Neuronal stem cell (in vitro differentiated cells): ENCODE data around the gene SND1.

ENCODE experiments used
- DNase-seq: peaks from one replicate; pipeline ENCODE4 v3.0.0-alpha.2; 2013; ENCODE audit warnings: low spot score
- H2AFZ ChIP-seq: one replicate; pipeline ENCODE4 v1.6.1; 2013; ENCODE audit warnings: mild to moderate bottlenecking, low read length, inconsistent platforms
- H2AK5ac ChIP-seq: 2 replicates; pipeline ENCODE4 v1.6.1; 2013; ENCODE audit warnings: low read depth, mild to moderate bottlenecking, inconsistent platforms, low read length, moderate library complexity, mixed read lengths
- H2BK120ac ChIP-seq: 2 replicates; pipeline ENCODE4 v1.6.1; 2013; ENCODE audit warnings: low read depth, mild to moderate bottlenecking, inconsistent platforms, low read length, moderate library complexity, mixed read lengths
- H2BK12ac ChIP-seq: one replicate; pipeline ENCODE4 v1.6.1; 2013; ENCODE audit warnings: low read length, inconsistent platforms
- H2BK15ac ChIP-seq: 2 replicates; pipeline ENCODE4 v1.6.1; 2013; ENCODE audit warnings: mild to moderate bottlenecking, low read length, inconsistent platforms, mixed read lengths
- H2BK5ac ChIP-seq: one replicate; pipeline ENCODE4 v1.6.1; 2013; ENCODE audit warnings: inconsistent platforms, mild to moderate bottlenecking, low read length, moderate library complexity
- H3K14ac ChIP-seq: one replicate; pipeline ENCODE4 v1.6.1; 2013; ENCODE audit warnings: low read length, inconsistent platforms
- H3K18ac ChIP-seq: 2 replicates; pipeline ENCODE4 v1.6.1; 2013; ENCODE audit warnings: low read length, inconsistent platforms
- H3K23ac ChIP-seq: 2 replicates; pipeline ENCODE4 v1.6.1; 2013; ENCODE audit warnings: low read depth, mild to moderate bottlenecking, mixed read lengths, low read length, inconsistent platforms; ENCODE audit not compliant: poor library complexity
- H3K27ac ChIP-seq: replicated peaks from 3 replicates; pipeline ENCODE4 v1.5.1; 2013; ENCODE audit warnings: low read length, inconsistent platforms
- H3K27me3 ChIP-seq, 3 experiments: 2 replicates each; pipeline ENCODE4 v1.6.1; 2013; ENCODE audit warnings: low read length in 3 of 3, mild to moderate bottlenecking in 2 of 3, inconsistent platforms in 1 of 3, low read depth in 1 of 3, mixed read lengths in 1 of 3, moderate library complexity in 1 of 3; ENCODE audit not compliant: control insufficient read depth in 3 of 3, insufficient read depth in 3 of 3
- H3K36me3 ChIP-seq, 2 donors: replicated peaks in 1 of 2; 2 replicates each; pipeline ENCODE4 v1.6.1; 2013; ENCODE audit warnings: low read length in 2 of 2; ENCODE audit not compliant: control insufficient read depth in 2 of 2, insufficient read depth in 2 of 2
- H3K4ac ChIP-seq: 2 replicates; pipeline ENCODE4 v1.6.1; 2013; ENCODE audit warnings: inconsistent platforms, mild to moderate bottlenecking, low read length, moderate library complexity
- H3K4me1 ChIP-seq, 2 donors: 1 replicate in 1 of 2; 2 replicates in 1 of 2; pipeline ENCODE4 v1.6.1; 2013; ENCODE audit warnings: low read length in 2 of 2, low read depth in 1 of 2; ENCODE audit not compliant: control insufficient read depth in 2 of 2, insufficient read depth in 1 of 2
- H3K4me2 ChIP-seq: one replicate; pipeline ENCODE4 v1.6.1; 2013; ENCODE audit warnings: mild to moderate bottlenecking, low read length, inconsistent platforms; ENCODE audit not compliant: insufficient read depth, poor library complexity, severe bottlenecking
- H3K4me3 ChIP-seq, 2 donors: 2 replicates each; pipeline ENCODE4 v1.5.1; 2013; ENCODE audit warnings: low read length in 2 of 2, mild to moderate bottlenecking in 2 of 2, inconsistent platforms in 1 of 2, moderate library complexity in 1 of 2
- H3K79me1 ChIP-seq: one replicate; pipeline ENCODE4 v1.6.1; 2013; ENCODE audit warnings: low read depth, mild to moderate bottlenecking, inconsistent platforms, low read length, moderate library complexity
- H3K9ac ChIP-seq: one replicate; pipeline ENCODE4 v1.6.1; 2013; ENCODE audit warnings: mild to moderate bottlenecking, low read depth, low read length, inconsistent platforms; ENCODE audit not compliant: poor library complexity
- H3K9me3 ChIP-seq, 2 donors: replicated peaks in 1 of 2; 2 replicates each; pipeline versions ENCODE3 to v1.6.1; 2013; ENCODE audit warnings: low read length in 2 of 2, mild to moderate bottlenecking in 2 of 2, inconsistent platforms in 1 of 2, low read depth in 1 of 2, mixed read lengths in 1 of 2, moderate library complexity in 1 of 2; ENCODE audit not compliant: control insufficient read depth in 2 of 2, insufficient read depth in 1 of 2
- H4K8ac ChIP-seq: one replicate; pipeline ENCODE4 v1.6.1; 2013; ENCODE audit warnings: low read depth, mild to moderate bottlenecking, inconsistent platforms, low read length, moderate library complexity
- H4K91ac ChIP-seq: one replicate; pipeline ENCODE4 v1.6.1; 2013; ENCODE audit warnings: low read length, low read depth, mild to moderate bottlenecking, inconsistent platforms; ENCODE audit not compliant: poor library complexity
- WGBS, 2 donors: extraction: QIAGEN DNeasy Blood & Tissue Kit; methylation state at CpG; one replicate each; pipeline ENCODE4 v1.1.7; 2013; ENCODE audit warnings: missing lambda C conversion rate in 2 of 2, mixed read lengths in 1 of 2; ENCODE audit not compliant: insufficient read length in 2 of 2, insufficient replicate concordance in 1 of 2; ENCODE audit errors: extremely low coverage in 2 of 2; 5-methylcytosine and 5-hydroxymethylcytosine counted together

The SND1 gene

DNA sequence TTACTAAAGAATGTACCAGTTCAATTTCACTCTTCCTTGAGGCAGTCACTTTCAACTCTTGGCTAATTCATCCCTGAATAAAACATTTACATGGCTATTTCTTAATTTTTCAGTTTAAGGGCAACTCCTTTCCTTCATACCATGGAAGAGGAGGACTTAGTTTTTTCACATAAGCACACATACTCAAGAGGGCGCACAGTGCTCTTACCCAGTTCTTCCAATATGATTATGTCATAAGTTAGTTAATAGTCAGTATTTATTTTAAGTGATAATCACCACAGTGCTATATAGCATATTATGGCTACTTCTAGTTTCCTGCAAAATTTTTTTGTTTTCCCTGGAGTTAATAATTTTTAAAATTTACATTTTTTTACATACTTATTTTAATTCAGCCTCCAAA, 58.6 kb downstream of the SND1 start:
- no peak overlapping the region for H3K27ac ChIP-seq
- peaks cover 7 to 92% of the 10 kb centered on the region in 2 donors for H3K36me3 ChIP-seq
- H3K23ac ChIP-seq, result no peak overlapping the region
- H3K14ac ChIP-seq, result no peak overlapping the region
- no peak overlapping the region for H3K9ac ChIP-seq
- no peak overlapping the region for H3K4me2 ChIP-seq
- no peak overlapping the region for H2BK12ac ChIP-seq
- H2BK120ac ChIP-seq, result no peak overlapping the region
- WGBS, 2 donors, result no CpG with 5 or more reads among the region's 1 CpG
- no peak overlapping the region for H3K18ac ChIP-seq
- peaks cover 3 to 26% of the 10 kb centered on the region in 2 donors for H3K9me3 ChIP-seq
- H2BK5ac ChIP-seq, result no peak overlapping the region
- no peak overlapping the region for H3K4me3 ChIP-seq
- no peak overlapping the region for H2AK5ac ChIP-seq
- no peaks in the 10 kb centered on the region for H3K79me1 ChIP-seq
- peaks cover 1 to 6% of the 10 kb centered on the region in 2 donors for H3K4me1 ChIP-seq
- H4K91ac ChIP-seq, result no peak overlapping the region
- H4K8ac ChIP-seq, result no peak overlapping the region
- no peak for DNase-seq
- H3K27me3 ChIP-seq, result no peaks in the 10 kb centered on the region
- H2AFZ ChIP-seq, result no peak overlapping the region
- H3K4ac ChIP-seq, result no peak overlapping the region
- H2BK15ac ChIP-seq, result no peak overlapping the region

DNA sequence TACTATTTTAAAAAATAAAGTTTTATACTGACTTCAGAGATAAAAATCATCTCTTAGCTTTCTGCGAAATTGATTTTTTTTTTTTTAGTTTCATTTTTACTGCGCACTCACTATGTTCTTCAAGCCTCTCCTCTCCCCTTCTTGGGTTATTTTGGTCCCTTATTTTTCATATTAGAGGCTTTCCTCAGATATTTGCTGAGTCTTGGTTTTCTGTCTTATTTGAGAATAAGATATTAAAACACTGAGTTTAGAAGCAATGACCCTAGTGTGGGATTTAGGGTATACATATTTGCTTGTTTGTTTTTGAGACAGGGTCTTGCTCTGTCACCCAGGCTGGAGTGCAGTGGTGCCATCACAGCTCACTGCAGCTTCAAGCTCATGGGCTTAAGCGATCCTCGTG, 59.9 kb downstream of the SND1 start:
- Histone ChIP-seq H2BK5ac (no peak overlapping the region), H3K4me3 (no peak overlapping the region), H3K4me1 (peaks cover 1 to 6% of the 10 kb centered on the region in 2 donors), H4K91ac (no peak overlapping the region), H2BK12ac (no peak overlapping the region), H3K27me3 (no peaks in the 10 kb centered on the region), H3K27ac (no peak overlapping the region), H2AFZ (no peak overlapping the region), H3K9me3 (peaks cover 3 to 26% of the 10 kb centered on the region in 2 donors), H2AK5ac (no peak overlapping the region), H3K36me3 (peaks cover 7 to 92% of the 10 kb centered on the region in 2 donors), H2BK15ac (no peak overlapping the region), H4K8ac (no peak overlapping the region), H3K23ac (no peak overlapping the region), H3K79me1 (no peaks in the 10 kb centered on the region), H2BK120ac (no peak overlapping the region), H3K9ac (no peak overlapping the region), H3K4me2 (no peak overlapping the region), H3K18ac (no peak overlapping the region), H3K4ac (no peak overlapping the region), H3K14ac (no peak overlapping the region)
- no CpG with 5 or more reads among the region's 4 CpGs for WGBS, 2 donors
- no peak for DNase-seq

DNA sequence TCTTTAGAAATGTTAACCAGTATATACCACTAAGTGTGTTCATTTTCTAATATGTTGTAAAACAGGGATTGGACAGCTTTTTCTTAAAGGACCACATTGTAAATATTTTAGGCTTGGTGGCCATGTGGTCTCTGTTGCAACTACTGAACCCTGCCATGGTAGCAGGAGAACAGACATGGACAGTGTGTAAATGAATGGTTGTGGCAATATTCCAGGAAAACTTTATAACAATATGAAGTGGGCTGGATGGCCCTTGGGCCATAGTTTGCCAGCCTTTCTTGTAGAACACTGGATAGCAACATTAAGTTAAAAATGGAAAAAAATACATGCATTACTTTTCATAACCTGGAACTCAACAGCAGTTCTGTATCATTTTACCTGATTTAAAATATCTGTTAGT, 61.0 kb downstream of the SND1 start:
- no peak overlapping the region for H2AK5ac ChIP-seq
- H2BK12ac ChIP-seq, result no peak overlapping the region
- no peak overlapping the region for H3K23ac ChIP-seq
- peaks cover 4 to 92% of the 10 kb centered on the region in 2 donors for H3K36me3 ChIP-seq
- no peak overlapping the region for H3K18ac ChIP-seq
- H2AFZ ChIP-seq, result no peak overlapping the region
- no peak overlapping the region for H3K4me2 ChIP-seq
- H3K27me3 ChIP-seq, result no peaks in the 10 kb centered on the region
- no peak overlapping the region for H3K4ac ChIP-seq
- no peak overlapping the region for H3K4me3 ChIP-seq
- no peak overlapping the region for H4K91ac ChIP-seq
- H2BK5ac ChIP-seq, result no peak overlapping the region
- H3K79me1 ChIP-seq, result no peaks in the 10 kb centered on the region
- no peak overlapping the region for H2BK15ac ChIP-seq
- H2BK120ac ChIP-seq, result no peak overlapping the region
- H3K4me1 ChIP-seq, result peaks cover 1 to 6% of the 10 kb centered on the region in 2 donors
- H3K14ac ChIP-seq, result no peak overlapping the region
- DNase-seq, result no peak
- no peak overlapping the region for H4K8ac ChIP-seq
- peak overlapping the region; percentile 84 for H3K27ac ChIP-seq
- no peak overlapping the region for H3K9ac ChIP-seq
- peaks cover 3 to 26% of the 10 kb centered on the region in 2 donors for H3K9me3 ChIP-seq

DNA sequence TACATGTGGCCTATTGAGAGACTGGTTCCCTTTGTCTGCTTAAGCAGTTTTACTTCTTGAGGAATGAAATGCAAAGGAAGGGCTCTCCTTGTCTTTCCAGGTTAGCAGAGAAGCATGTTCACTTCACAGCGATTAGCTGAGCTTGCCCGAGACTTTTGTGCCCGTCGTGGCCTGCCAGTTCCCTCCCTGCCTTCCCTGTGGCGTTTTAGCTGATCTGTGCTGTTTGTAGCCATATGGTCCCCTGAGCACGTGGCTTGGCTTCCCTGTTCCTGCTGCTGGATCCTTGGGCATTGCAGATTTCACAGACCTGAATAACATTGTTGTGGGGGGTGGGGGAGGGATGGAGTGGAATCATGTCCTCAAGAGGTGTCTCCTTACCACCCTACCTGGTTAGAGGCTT, 61.8 kb downstream of the SND1 start:
- Histone ChIP-seq H3K9me3 (peaks cover 3 to 26% of the 10 kb centered on the region in 2 donors), H2AK5ac (no peak overlapping the region), H3K4me1 (peaks cover 1 to 6% of the 10 kb centered on the region in 2 donors), H3K14ac (peak overlapping the region; percentile 5), H4K8ac (no peak overlapping the region), H3K9ac (no peak overlapping the region), H3K4me2 (no peak overlapping the region), H3K4ac (no peak overlapping the region), H2BK5ac (no peak overlapping the region), H2AFZ (no peak overlapping the region), H2BK12ac (no peak overlapping the region), H3K18ac (no peak overlapping the region), H2BK120ac (no peak overlapping the region), H3K27me3 (no peaks in the 10 kb centered on the region), H2BK15ac (no peak overlapping the region), H3K27ac (peak overlapping the region; percentile 84), H3K79me1 (no peaks in the 10 kb centered on the region), H3K4me3 (no peak overlapping the region), H3K23ac (no peak overlapping the region), H3K36me3 (peaks cover 2 to 93% of the 10 kb centered on the region in 2 donors), H4K91ac (no peak overlapping the region)
- WGBS, 2 donors, result no CpG with 5 or more reads among the region's 6 CpGs
- DNase-seq, result no peak
